Natural killer cell (primary cell): ENCODE results near the gene FRMD4A. TPM values are rescaled to one million over a fixed set of nuclear protein-coding genes. Genes with fewer than 3 reads are reported as not detected.

Experiments used
- ATAC-seq, 3 donors: fragments of 150-1000 bp in 2 of 3; fragments of 200-7000 bp in 1 of 3; cut with Tn5 transposase; 1 replicate in 1 of 3; 2 replicates in 2 of 3; pipeline ENCODE4 v1.10.0; 2021; ENCODE audit warnings: mild to moderate bottlenecking in 2 of 3, moderate library complexity in 2 of 3
- DNase-seq, 2 donors: peaks; one replicate each; pipeline versions ENCODE4 v3.0.0 to v3.0.0-alpha.2; 2013 to 2021; ENCODE audit warnings: mixed read lengths in 1 of 2
- H3K27ac ChIP-seq: one replicate; pipeline ENCODE4 v1.5.1; 2013; ENCODE audit warnings: mild to moderate bottlenecking, low read length
- H3K27me3 ChIP-seq: one replicate; pipeline ENCODE4 v1.6.1; 2013; ENCODE audit warnings: low read length; ENCODE audit not compliant: control insufficient read depth, insufficient read depth
- H3K36me3 ChIP-seq: one replicate; pipeline ENCODE4 v1.6.1; 2013; ENCODE audit warnings: low read length; ENCODE audit not compliant: control insufficient read depth, insufficient read depth
- H3K4me1 ChIP-seq: one replicate; pipeline ENCODE4 v1.6.1; 2013; ENCODE audit warnings: low read length; ENCODE audit not compliant: control insufficient read depth, insufficient read depth
- H3K4me3 ChIP-seq: one replicate; pipeline ENCODE4 v1.5.1; 2013; ENCODE audit warnings: low read length
- H3K9me3 ChIP-seq: one replicate; pipeline ENCODE4 v1.6.1; 2013; ENCODE audit warnings: low read length; ENCODE audit not compliant: control insufficient read depth, insufficient read depth
- H3K27ac Mint-ChIP-seq, 2 donors: one replicate each; pipeline ENCODE4 v1.8.0; 2022; ENCODE audit warnings: mild to moderate bottlenecking in 2 of 2, mixed read lengths in 2 of 2, moderate library complexity in 1 of 2
- H3K27me3 Mint-ChIP-seq, 2 donors: one replicate each; pipeline ENCODE4 v1.8.0; 2022; ENCODE audit warnings: low read depth in 2 of 2, mixed read lengths in 2 of 2
- H3K36me3 Mint-ChIP-seq: one replicate; pipeline ENCODE4 v1.8.0; 2022; ENCODE audit warnings: mixed read lengths
- H3K4me1 Mint-ChIP-seq, 2 donors: one replicate each; pipeline ENCODE4 v1.8.0; 2022; ENCODE audit warnings: mixed read lengths in 2 of 2
- H3K4me3 Mint-ChIP-seq: one replicate; pipeline ENCODE4 v1.8.0; 2022; ENCODE audit warnings: mild to moderate bottlenecking, moderate library complexity, mixed read lengths
- H3K9me3 Mint-ChIP-seq, 2 donors: one replicate each; pipeline ENCODE4 v1.8.0; 2022; ENCODE audit warnings: mixed read lengths in 2 of 2
- WGBS: methylation state at CpG from one replicate; pipeline ENCODE4 v1.1.7; 2013; ENCODE audit warnings: missing lambda C conversion rate; ENCODE audit not compliant: insufficient coverage; 5-methylcytosine and 5-hydroxymethylcytosine counted together
- intact Hi-C: fragments of 100-400 bp; cut with micrococcal nuclease; formaldehyde crosslinking; loops from one replicate; pipeline ENCODE4 v1.14.2; 2022
- total RNA-seq, 4 donors: library from RNA; stranded (reverse); fragments of 120-200 nt in 1 of 4; gene quantifications; one replicate each; pipeline versions ENCODE4 v1.2.3 to v1.2.4, GENCODE V29; 2013 to 2022
- TF ChIP-seq, protein P1 (sequence below): fragments of 200-600 bp; IDR thresholded peaks from one replicate; pipeline ENCODE4 v1.8.0; 2022; ENCODE audit warnings: antibody characterized with exemption

Gene FRMD4A
- total RNA-seq, 3 donors from 2014 or later (not counting 1 experiment from before 2014, with no cell fraction given): 0.36 to 0.38 TPM; not detected in 1

DNA sequence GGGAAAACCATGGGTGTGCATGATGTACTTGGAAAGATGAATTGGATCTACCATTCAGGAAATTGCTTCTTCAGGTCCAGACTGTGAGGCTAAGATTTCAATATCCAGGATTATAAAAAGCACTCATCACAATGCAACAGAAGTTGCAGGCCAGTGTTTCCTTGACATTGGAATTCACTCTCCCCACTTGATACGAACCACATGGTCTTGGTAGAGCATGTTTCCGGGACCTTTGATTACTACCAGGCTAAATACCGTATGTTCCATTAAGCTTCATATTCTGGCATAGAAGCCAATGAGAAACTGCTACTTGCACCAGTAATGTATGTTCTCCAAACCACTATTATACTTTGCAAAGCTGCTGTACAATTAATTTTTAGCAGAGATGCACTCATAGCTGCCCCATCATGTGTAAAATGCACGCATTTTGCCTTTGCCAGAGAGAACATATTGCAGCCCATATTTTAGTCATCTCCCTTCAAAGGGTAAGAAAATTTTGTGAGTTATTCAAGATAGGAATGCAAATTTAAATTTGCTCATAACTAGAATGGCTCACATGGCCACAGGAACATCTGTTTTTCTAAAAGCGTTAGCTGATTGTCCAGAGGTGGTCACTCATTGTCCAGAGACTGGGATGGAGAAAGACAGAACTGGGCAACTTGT lies 8.1 kb downstream of the FRMD4A start:
- Histone ChIP-seq H3K27me3 (no peaks in the 10 kb centered on the region), H3K4me1 (no peaks in the 10 kb centered on the region), H3K9me3 (no peaks in the 10 kb centered on the region), H3K36me3 (no peaks in the 10 kb centered on the region), H3K27ac (no peak overlapping the region), H3K4me3 (no peak overlapping the region)
- WGBS: 82% methylated on average over 5 of the region's 5 CpGs
- Mint-ChIP-seq H3K36me3 (no peaks in the 10 kb centered on the region), H3K9me3 (no peaks in the 10 kb centered on the region), H3K4me3 (no peak overlapping the region), H3K27me3 (peaks cover 19 to 57% of the 10 kb centered on the region in 2 donors), H3K4me1 (peaks cover 0 to 1% of the 10 kb centered on the region in 2 donors), H3K27ac (no peak overlapping the region)
- intact Hi-C loops: no loop called here
- DNase-seq: no peak
- ATAC-seq: no peak
- TF ChIP-seq, protein P1, sequence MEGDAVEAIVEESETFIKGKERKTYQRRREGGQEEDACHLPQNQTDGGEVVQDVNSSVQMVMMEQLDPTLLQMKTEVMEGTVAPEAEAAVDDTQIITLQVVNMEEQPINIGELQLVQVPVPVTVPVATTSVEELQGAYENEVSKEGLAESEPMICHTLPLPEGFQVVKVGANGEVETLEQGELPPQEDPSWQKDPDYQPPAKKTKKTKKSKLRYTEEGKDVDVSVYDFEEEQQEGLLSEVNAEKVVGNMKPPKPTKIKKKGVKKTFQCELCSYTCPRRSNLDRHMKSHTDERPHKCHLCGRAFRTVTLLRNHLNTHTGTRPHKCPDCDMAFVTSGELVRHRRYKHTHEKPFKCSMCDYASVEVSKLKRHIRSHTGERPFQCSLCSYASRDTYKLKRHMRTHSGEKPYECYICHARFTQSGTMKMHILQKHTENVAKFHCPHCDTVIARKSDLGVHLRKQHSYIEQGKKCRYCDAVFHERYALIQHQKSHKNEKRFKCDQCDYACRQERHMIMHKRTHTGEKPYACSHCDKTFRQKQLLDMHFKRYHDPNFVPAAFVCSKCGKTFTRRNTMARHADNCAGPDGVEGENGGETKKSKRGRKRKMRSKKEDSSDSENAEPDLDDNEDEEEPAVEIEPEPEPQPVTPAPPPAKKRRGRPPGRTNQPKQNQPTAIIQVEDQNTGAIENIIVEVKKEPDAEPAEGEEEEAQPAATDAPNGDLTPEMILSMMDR: no peak

DNA sequence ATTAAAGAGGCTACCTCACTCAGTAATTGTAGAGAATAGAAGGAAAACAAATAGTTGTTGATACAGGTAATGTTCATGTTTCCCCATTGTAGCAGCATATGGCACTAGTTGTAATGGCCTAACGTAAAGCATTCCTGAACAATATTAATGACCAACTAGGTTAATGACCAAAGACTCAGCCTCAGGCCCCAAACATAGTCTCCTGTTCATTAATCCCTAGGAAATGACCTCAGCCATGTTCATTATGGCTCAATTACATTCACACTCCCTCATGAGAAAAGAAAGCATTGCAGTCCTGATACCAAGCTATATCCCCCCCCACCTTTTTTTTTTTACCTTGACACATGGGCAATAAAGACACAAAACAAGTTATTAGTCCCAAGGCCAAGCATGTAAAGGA lies 12.7 kb downstream of the FRMD4A start:
- DNase-seq: no peak
- no peak for ATAC-seq
- no peaks in the 10 kb centered on the region for H3K36me3 Mint-ChIP-seq
- intact Hi-C loops: no loop called here
- 50% methylated on average over 1 of the region's 1 CpG for WGBS
- no peaks in the 10 kb centered on the region for H3K36me3 ChIP-seq
- no peaks in the 10 kb centered on the region for H3K4me1 ChIP-seq
- H3K27me3 ChIP-seq: no peaks in the 10 kb centered on the region
- H3K27ac Mint-ChIP-seq: no peak overlapping the region
- H3K27me3 Mint-ChIP-seq: peaks cover 24 to 50% of the 10 kb centered on the region in 2 donors
- no peak overlapping the region for H3K27ac ChIP-seq
- no peaks in the 10 kb centered on the region for H3K9me3 Mint-ChIP-seq
- TF ChIP-seq, protein P1: no peak
- H3K9me3 ChIP-seq: no peaks in the 10 kb centered on the region
- H3K4me3 Mint-ChIP-seq: no peak overlapping the region
- H3K4me1 Mint-ChIP-seq: no peaks in the 10 kb centered on the region
- no peak overlapping the region for H3K4me3 ChIP-seq

DNA sequence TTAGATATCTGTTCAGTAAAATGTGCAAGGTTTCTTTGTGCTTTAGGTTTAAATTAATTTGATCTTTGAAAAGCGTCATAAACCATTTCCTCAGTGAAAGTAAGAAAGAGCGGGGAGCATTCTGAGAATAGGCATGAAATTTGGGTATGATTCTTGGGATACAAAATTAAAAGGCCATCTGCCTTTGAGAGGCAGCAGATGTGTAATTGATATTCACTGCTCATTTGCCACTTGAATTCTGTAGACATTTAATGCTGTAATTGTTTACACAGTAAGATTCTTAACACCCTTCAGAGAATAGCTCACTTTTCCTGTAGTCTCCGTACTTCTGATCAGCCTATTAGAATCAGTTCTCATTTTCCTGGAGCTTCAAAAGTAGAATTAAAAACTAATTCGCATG lies 18.7 kb downstream of the FRMD4A start:
- Mint-ChIP-seq H3K9me3 (no peaks in the 10 kb centered on the region), H3K36me3 (no peaks in the 10 kb centered on the region), H3K4me1 (no peaks in the 10 kb centered on the region), H3K27me3 (peaks cover 16 to 26% of the 10 kb centered on the region in 2 donors), H3K4me3 (no peak overlapping the region), H3K27ac (no peak overlapping the region)
- WGBS: 98% methylated on average over 3 of the region's 4 CpGs
- ATAC-seq: no peak
- Histone ChIP-seq H3K9me3 (no peaks in the 10 kb centered on the region), H3K36me3 (no peaks in the 10 kb centered on the region), H3K4me1 (no peaks in the 10 kb centered on the region), H3K4me3 (no peak overlapping the region), H3K27ac (no peak overlapping the region), H3K27me3 (no peaks in the 10 kb centered on the region)
- TF ChIP-seq, protein P1: no peak
- intact Hi-C loops: no loop called here
- no peak for DNase-seq
